Right lung (tissue), 5 donors: ENCODE measurements around the gene TEX12. TPM values are rescaled to one million over a fixed set of nuclear protein-coding genes. Genes with fewer than 3 reads are reported as not detected.
A peak's percentile ranks its signal among the peaks of the same experiment; 100 is the strongest.
"Not testable (repeated sequence)": the region's sequence is repeated elsewhere in the genome, so short reads cannot be mapped to it uniquely, and the experiment has no call there.

Source experiments
- DNase-seq, 2 donors: peaks; one replicate each; pipeline ENCODE4 v3.0.0-alpha.2; 2013
- polyA plus RNA-seq, 5 donors: library from polyadenylated mRNA; unstranded; fragments of 120-200 nt; gene quantifications; one replicate each; pipeline versions ENCODE4 v1.2.1 to v1.2.3, GENCODE V29; 2013; ENCODE audit warnings: inconsistent platforms in 1 of 5, low replicate concordance in 1 of 5; ENCODE audit not compliant: insufficient read length in 5 of 5, insufficient read depth in 1 of 5

TEX12 gene
- polyA plus RNA-seq, 5 donors, result 0.10 to 0.48 (median 0.31) TPM; not detected in 1

- DNase-seq, result no peak
Observed at GRCh38 chr11:112163875-112164685, 3.1 kb upstream of the TEX12 start, which contains the start of gene IL18. Gene IL18, minus strand, starts transcription at chr11:112164094. Its CDS starts 9,041 bp downstream, at chr11:112155053.

DNA sequence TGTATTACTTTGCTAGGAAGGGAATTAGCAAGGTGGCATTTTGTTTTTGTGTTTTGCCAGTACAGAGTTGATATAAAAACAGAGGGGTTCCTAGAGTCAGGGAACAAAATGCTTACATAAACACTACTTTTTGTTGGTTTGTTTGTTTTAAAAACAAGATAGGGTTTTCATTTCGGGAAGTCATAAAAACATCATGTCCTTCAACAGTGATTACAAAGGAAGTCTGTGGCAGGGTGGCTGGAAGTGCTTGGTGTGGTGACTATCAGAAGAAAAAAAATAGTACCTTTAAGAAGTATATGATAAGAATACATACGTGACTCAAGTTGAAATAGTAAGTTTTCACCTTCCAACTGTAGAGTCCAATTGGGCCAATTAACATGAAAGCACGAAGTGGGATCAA, 2.1 kb upstream of the TEX12 start:
- DNase-seq, result no peak

GRCh38 chr11:112166562-112166961, 610 bp upstream of the TEX12 start:
- DNase-seq, result no peak

DNA sequence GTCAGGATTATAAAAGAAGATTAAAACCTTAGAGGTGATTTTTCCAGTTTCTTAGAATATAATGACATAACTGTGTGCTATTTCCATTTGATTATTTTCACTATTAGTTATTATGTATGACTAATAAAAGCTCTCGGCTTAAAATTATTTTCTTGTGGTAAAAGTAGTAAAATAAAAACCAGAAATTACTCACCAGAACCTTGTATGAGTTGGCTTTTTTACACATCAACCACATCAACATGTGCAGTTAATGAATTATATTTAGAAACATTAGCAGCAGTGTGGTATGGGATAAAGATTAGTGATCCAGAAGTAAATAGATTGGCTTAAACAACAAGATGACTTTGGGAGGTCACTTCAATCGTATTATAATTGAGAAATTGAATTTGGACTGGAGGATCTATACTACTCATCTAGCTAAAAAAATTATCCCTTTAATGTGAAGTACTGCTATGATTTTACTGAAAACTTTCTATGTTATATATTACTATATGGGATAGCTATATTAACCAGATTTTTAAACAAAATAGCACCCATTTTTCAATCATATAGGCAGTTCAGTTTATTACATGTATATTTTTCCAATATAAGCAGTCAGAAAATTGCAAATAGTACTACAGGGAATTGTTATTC, 5.3 kb downstream of the TEX12 start:
- DNase-seq, result no peak

DNA sequence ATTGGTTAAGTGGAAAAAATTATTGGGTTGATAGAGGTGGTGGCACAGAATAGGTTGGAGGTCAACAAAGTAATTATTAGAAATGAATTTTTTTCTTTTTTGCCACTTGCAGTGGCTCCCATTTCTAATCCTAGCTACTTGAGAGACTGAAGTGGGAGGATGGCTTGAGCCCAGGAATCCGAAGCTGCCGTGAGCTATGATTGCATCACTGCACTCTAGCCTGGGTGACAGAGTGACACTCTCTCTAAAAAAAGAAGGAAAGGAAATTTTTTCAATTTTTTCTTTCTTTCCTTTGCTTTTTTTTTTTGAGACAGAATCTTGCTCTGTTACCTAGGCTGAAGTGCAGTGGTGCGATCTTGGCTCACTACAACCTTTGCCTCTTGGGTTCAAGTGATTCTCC, 6.0 kb downstream of the TEX12 start:
- no peak for DNase-seq

DNA sequence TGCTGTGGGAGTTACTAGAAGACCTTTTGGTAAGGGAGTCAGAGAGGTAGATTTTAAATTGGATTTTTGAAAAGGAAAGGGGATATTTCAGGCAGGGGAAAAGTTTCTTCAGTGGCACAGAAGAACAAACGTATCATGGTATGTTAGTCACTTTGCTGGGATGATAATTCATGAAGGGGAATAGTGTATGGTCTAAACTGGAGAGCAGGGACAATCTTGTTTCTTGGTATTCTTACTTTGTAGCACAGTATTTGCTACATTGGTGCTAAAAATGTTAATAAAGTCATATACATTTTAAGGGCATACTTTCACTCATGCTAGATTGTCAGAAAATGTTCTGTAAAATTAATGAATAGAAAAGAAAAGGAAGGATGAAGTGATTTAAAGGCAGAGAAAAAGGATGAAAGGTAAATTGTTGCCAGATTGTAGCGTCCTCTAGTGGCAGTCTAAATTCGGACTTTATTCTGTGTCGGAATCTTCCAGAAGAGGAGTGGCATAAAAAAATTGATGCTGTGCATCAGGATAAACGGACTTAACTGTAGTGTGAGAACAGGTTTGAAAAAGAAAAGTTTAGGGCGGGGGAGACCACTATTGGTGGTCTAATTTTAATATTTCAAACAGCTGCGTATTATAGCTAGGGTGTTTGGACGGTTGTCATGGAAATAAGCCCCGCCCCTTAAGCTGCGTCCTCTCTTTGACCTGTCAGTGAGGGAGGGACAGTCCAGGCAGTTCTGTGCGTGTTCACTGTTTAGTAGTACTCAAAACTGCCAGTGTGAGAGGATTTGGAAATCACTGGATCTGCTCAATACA, 7.8 kb downstream of the TEX12 start, which contains the start of gene BCO2:
BCO2 (plus strand) TSS at position 724 of the 810 bp plus-strand sequence. CDS start 90 bp downstream, outside the sequence.
- DNase-seq, result peak; percentile 87 to 92

DNA sequence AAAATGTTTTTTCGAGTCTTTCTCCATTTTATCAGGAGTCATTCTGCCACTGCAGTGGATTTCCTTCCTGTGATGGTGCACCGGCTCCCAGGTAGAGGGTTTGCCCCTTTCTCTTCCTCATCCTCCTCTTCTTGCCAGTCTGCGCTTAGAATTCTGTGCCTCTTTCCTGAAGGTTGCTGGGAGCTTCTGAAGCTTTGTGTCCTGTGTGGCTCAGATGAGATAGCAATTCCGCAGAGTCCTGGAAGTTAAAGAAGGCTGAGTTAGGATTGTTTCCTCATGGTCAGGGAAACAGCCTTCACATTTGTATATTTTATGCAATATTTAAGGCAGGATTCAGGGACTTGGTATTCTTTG, 8.4 kb downstream of the TEX12 start:
- DNase-seq, result no peak

- DNase-seq, result peak in 1 of 2 donors; percentile 10
Observed at GRCh38 chr11:112176077-112176476, 8.9 kb downstream of the TEX12 start.

DNA sequence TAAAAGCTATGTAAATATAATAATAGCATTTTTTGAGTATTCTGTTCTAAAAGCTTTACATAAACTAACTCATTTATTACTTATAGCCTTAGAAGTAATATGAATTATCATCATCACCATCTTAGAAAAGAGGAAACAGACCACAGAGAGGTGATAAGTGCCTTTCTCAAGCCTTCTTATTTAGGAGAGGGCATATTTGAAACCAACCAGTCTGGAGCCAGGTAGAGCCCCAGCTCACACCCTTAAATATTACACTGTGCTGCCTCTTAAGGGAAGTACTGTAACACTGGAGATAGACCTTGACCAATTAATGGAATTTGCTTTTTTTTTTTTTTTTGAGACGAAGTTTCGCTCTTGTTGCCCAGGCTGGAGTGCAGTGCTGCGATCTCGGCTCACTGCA, 10.4 kb downstream of the TEX12 start:
- no peak for DNase-seq

DNA sequence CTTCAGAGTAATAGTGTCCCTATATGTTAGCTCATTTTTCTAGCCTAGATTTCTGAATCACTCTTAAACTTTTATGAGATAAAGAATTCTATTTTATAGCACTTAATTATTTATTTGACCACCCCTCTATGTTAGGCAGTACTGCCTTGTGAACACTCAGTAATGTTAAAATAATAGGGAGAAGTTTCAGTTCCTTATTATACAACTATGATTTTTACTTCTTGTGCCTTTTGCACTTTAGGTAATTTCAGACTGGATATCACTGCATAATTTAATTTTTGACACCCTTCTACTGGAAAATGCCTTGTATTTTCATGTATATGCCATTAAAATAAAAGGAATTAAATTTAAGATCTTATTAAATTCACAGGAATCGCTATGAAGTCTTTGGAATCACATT, 11.3 kb downstream of the TEX12 start:
- no peak for DNase-seq

DNA sequence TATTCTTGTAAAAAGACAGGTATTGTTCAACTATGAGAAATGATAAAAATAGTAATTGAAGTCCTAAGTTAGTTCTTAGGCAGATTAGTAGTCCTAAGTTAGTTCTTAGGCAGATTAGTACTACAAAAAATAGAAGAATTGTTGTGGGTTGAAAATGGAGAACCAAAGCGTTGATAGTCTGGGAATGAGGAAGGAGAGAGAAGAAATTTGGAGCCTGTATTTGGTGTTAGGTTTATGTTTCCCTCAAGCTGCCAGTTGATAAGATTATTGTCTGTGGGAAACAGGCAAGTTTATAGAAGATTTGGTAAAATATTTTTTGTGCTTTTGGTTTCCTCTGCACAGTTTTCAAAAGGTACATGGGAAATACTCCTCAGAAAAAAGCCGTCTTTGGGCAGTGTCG, 11.8 kb downstream of the TEX12 start:
- no peak for DNase-seq

DNA sequence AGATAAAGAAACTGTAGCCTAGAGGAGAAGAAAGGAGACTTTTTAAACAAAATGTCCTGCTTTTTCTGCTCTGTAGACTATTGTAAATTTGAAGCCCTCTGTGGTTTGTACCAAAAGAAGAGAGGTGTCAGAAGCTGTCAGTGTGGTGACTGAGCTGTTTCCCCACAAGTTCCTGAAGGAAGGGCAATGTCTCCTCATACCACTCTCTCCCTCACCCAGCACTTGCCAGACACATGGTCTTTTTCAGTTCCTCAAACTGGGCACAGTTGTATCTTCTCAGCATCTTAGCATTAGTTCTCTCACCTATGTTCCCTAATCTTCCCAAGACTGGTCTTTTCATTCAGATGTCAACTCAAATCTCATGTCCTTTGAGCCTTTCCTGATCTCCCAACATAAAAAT, 12.4 kb downstream of the TEX12 start:
- DNase-seq, result no peak

DNA sequence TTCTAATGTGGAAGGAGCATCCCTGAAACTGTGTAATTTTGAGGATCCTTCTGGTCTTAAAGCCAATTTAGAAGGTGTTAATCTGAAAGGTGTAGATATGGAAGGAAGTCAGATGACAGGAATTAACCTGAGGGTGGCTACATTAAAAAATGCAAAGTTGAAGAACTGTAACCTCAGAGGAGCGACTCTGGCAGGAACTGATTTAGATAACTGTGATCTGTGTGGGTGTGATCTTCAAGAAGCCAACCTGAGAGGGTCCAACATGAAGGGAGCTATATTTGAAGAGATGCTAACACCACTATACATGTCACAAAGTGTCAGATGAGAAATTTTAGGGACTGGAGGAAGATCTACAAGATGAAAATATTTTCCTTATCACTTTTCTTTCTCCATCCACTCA, 15.7 kb downstream of the TEX12 start:
- no peak for DNase-seq

GRCh38 chr11:112185883-112186282, 18.7 kb downstream of the TEX12 start:
- DNase-seq, result no peak

DNA sequence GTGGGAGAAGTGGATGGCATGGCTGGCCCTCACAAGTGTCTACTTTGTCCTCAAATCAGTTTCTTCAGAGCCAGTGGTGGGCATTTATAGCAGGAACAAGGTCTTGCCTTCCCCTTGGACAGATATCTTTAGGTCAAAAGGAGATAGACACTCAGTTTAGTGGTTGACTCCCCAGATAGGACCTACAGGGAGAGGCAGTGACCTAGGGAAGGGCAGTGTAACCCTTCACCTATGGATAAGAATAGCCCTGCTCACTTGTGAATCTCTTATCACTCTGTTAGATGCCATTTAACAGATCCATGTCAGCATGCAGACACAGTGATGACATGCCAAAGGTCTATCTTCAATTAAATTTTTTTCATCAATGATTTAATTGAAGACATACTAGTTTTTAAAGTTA, 19.1 kb downstream of the TEX12 start:
- DNase-seq, result no peak

- not testable (repeated sequence) for DNase-seq
Observed at GRCh38 chr11:112195113-112195512, 27.9 kb downstream of the TEX12 start.

DNA sequence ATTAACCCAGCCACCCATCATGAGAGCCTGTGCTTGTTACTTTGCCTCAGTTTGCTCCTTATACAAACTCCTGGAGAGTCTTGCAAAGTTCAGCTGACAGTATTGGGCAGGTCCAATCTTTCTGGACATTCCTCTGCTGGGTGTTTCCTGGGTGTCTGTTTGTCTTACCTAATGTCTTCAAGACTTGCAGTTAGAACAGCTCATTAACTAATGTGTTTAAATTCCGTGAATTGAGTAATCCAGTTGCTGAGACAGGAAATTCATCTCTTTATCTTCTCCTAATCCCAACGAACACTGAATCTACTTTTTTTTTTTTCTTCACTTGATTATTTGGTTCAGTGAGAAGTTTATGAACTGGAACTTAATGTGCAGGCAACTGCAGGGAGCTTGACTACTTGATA, 28.8 kb downstream of the TEX12 start:
- DNase-seq, result no peak

DNA sequence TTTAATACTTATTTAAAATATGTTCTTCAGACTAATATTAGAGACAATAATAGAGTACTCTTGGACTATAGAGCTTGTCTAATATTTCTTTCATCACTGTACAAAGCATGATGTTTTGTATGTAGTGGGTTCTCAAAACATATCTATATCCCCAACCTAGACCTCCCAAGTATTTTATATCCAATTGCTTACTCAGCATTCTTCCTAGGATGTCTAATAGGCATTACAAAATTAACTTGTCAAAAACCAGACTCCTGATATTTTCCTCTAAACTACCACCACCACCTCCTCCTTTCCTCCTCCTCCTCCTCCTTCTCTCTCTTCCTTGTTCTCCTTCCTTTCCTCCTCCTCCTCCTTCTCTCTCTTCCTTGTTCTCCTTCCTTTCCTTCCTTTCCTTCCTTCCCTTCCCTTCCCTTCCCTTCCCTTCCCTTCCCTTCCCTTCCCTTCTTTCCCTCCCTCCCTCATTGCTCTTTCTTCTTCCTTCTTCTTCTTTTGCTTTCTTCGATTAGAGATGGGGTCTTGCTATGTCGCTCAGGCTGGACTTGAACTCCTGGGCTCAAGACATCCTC, 29.4 kb downstream of the TEX12 start:
- DNase-seq, result no peak

GRCh38 chr11:112199101-112199500, 31.9 kb downstream of the TEX12 start:
- DNase-seq, result not testable (repeated sequence)

DNA sequence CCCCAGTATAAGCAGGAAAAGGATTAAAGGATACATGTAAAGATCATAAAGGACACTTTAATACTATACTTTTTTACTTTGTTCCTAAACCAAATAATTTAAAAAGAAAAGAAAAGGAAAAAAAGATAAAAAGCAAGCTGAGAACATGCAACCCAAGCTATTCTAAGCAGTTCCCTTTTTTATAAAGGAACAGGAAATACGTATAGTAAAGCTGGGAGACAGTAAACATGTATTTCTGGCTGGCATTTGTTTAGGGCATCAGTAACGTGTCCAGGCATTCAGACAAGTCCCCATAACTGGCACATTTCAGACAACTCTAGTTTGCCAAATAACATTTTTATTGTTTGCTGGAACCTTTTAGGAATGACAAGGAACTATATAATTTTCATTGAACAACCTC, 33.1 kb downstream of the TEX12 start:
- DNase-seq, result no peak

DNA sequence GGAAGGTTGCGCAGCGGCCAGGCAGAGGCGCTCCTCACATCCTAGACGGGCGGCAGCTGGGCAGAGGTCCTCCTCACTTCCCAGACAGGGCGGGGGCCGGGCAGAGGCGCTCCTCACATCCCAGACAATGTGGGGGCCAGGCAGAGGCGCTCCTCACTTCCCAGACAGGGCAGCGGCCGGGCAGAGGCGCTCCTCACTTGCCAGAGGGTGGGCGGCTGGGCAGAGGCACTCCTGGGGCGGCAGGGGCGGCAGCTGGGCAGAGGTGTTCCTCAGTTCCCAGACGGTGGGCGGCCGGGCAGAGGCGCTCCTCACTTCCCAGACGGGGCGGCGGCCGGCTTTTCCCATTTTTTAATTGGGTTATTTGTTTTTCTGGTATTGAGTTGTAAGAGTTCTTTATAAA, 38.9 kb downstream of the TEX12 start:
- no peak for DNase-seq

- DNase-seq, result no peak
Observed at GRCh38 chr11:112210890-112211289, 43.7 kb downstream of the TEX12 start.
